Heart right ventricle (tissue), 16 donors: ENCODE data around the gene PSMD3. TPM values are rescaled to one million over a fixed set of nuclear protein-coding genes. Genes with fewer than 3 reads are reported as not detected.
"Not testable (repeated sequence)": the region's sequence is repeated elsewhere in the genome, so short reads cannot be mapped to it uniquely, and the experiment has no call there.

ENCODE experiments used
- ATAC-seq, 8 donors: fragments of 200-7000 bp; cut with Tn5 transposase; one replicate each; pipeline ENCODE4 v1.9.1; 2020; ENCODE audit warnings: mild to moderate bottlenecking in 8 of 8, moderate library complexity in 8 of 8, moderate number of reproducible peaks in 1 of 8
- DNase-seq, 2 donors: peaks; one replicate each; pipeline ENCODE4 v3.0.0-alpha.2; 2020
- H3K27ac ChIP-seq, 10 donors: fragments of 200-600 bp; sonication (generic) in 2 of 10; one replicate each; pipeline versions ENCODE4 v1.5.0 to v1.8.0; 2020 to 2022; ENCODE audit warnings: mild to moderate bottlenecking in 3 of 10
- H3K27me3 ChIP-seq, 7 donors: fragments of 200-600 bp; one replicate each; pipeline ENCODE4 v1.8.0; 2021 to 2022; ENCODE audit warnings: mild to moderate bottlenecking in 2 of 7
- H3K36me3 ChIP-seq, 9 donors: fragments of 200-600 bp; sonication (generic) in 1 of 9; one replicate each; pipeline versions ENCODE4 v1.5.0 to v1.8.0; 2020 to 2022; ENCODE audit warnings: mild to moderate bottlenecking in 2 of 9
- H3K4me1 ChIP-seq, 9 donors: fragments of 200-600 bp; sonication (generic) in 1 of 9; one replicate each; pipeline versions ENCODE4 v1.5.0 to v1.8.0; 2020 to 2022; ENCODE audit warnings: mild to moderate bottlenecking in 4 of 9
- H3K4me3 ChIP-seq, 10 donors: fragments of 200-600 bp; sonication (generic) in 2 of 10; one replicate each; pipeline versions ENCODE4 v1.5.0 to v1.8.0; 2020 to 2022; ENCODE audit warnings: mild to moderate bottlenecking in 7 of 10, moderate library complexity in 2 of 10
- H3K9me3 ChIP-seq, 11 donors: fragments of 200-600 bp in 10 of 11; sonication (generic) in 2 of 11; one replicate each; pipeline versions ENCODE4 v1.5.0 to v1.8.0; 2013 to 2022; ENCODE audit warnings: mild to moderate bottlenecking in 2 of 11, control low read depth in 1 of 11, moderate library complexity in 1 of 11
- WGBS, 2 donors: extraction: QIAGEN DNeasy Blood & Tissue Kit; methylation state at CpG; one replicate each; pipeline ENCODE4 v1.1.7; 2013; ENCODE audit warnings: inconsistent platforms in 1 of 2; 5-methylcytosine and 5-hydroxymethylcytosine counted together
- intact Hi-C, 10 donors: fragments of 100-400 bp; cut with DNase I; formaldehyde crosslinking; loops; one replicate each; pipeline versions ENCODE4 v1.11.1 to v1.14.2; 2022
- polyA plus RNA-seq, 2 donors: library from polyadenylated mRNA; stranded (reverse); fragments of 200-250 nt; gene quantifications; one replicate each; pipeline ENCODE4 v1.2.3, GENCODE V29; 2013
- total RNA-seq, 10 donors: library from RNA; stranded (reverse); fragmentation: NEBNext Ultra II Directional in 3 of 10; extraction: Animal tissue kit (Norgen Biotek cat#: 25700) in 3 of 10; gene quantifications; one replicate each; pipeline versions ENCODE4 v1.2.1 to v1.2.4, GENCODE V29; 2021 to 2023
- TF ChIP-seq, protein P1 (sequence below), 9 donors: fragments of 200-600 bp; sonication (generic) in 2 of 9; IDR thresholded peaks; one replicate each; pipeline versions ENCODE4 v1.5.0 to v1.8.0; 2021 to 2022; ENCODE audit warnings: antibody characterized with exemption in 9 of 9, mild to moderate bottlenecking in 5 of 9, moderate library complexity in 1 of 9
- donor health status: Arrhythmogenic right ventricular cardiomyopathy.
- donor health status: ischemic (EF 13 %, LVEDD 7.1; RV severe dilation, severe dysfunction).
- donor health status: healthy with polysubstance abuse.
- donor health status: DM: no; HTN: yes; CAD: no.
- donor health status: DM: no; HTN: no; CAD: no.
- donor health status: ischemic (EF 25% LVEDD 6.9; RV normal size, moderate dysfunction).
- donor health status: ischemic (EF 25% LVEDD 5.7; RV mildly dilated, moderate dysfunction).
- donor health status: healthy.
- donor health status: DM: yes; HTN: yes; CAD: no.
- donor health status: Ischemic cardiomyopathy.
- donor health status: ischemic (EF 35%, LVEDD 5.7; RV mildly dilated, moderate dysfunction).
- donor health status: nonischemic (EF 11% LVEDD 7.7; RV severe dilation, severe dysfunction).
- donor health status: DM: yes; HTN: yes; CAD: no.
- donor health status: PGD.
- donor health status: ischemic (EF 29% LVEDD 5.4; RV normal size, mild dysfunction).
- donor health status: nonischemic (EF 23%, LVEDD 6.1; RV moderate dilation, normal function).

PSMD3 gene
- total and polyA plus RNA-seq, 12 donors = 46.7 to 113 (median 81.8) TPM

DNA sequence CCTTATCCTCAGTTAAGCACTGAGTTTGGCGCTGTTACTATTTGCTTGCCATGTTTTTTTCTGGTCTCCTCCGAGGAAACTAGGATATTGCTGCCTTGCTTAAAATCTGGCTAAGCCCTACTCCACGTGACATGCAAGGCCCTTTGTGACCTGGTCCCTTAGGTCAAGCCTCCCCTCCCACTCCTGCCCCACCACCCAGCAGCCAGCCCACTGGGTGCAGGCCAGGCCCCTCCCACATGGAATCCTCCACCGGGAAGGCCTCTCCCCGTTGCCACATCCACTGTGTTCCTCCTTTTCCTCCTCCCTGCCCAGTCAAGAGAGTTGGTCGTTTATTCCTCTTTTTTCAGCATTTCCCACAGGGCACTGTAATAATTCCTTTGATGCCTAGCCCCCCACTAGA lies 16.2 kb downstream of the PSMD3 start:
- 39 to 55% methylated on average over 6 of the region's 6 CpGs for WGBS, 2 donors
- H3K4me1 ChIP-seq = peaks cover 0 to 10% (median 0%) of the 10 kb centered on the region in 9 donors
- no peak overlapping the region for H3K4me3 ChIP-seq
- ATAC-seq (peak in 6 of 8 donors; percentile 20 to 79 (median 46)), DNase-seq (peak in 1 of 2 donors; percentile 68)
- intact Hi-C loops = no loop called here
- peaks cover 7 to 71% (median 48%) of the 10 kb centered on the region in 9 donors for H3K36me3 ChIP-seq
- no peaks in the 10 kb centered on the region for H3K27me3 ChIP-seq
- H3K27ac ChIP-seq = no peak overlapping the region
- no peaks in the 10 kb centered on the region for H3K9me3 ChIP-seq
- TF ChIP-seq, protein P1, sequence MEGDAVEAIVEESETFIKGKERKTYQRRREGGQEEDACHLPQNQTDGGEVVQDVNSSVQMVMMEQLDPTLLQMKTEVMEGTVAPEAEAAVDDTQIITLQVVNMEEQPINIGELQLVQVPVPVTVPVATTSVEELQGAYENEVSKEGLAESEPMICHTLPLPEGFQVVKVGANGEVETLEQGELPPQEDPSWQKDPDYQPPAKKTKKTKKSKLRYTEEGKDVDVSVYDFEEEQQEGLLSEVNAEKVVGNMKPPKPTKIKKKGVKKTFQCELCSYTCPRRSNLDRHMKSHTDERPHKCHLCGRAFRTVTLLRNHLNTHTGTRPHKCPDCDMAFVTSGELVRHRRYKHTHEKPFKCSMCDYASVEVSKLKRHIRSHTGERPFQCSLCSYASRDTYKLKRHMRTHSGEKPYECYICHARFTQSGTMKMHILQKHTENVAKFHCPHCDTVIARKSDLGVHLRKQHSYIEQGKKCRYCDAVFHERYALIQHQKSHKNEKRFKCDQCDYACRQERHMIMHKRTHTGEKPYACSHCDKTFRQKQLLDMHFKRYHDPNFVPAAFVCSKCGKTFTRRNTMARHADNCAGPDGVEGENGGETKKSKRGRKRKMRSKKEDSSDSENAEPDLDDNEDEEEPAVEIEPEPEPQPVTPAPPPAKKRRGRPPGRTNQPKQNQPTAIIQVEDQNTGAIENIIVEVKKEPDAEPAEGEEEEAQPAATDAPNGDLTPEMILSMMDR (IDR thresholded peaks at IDR 0.05) = no peak

GRCh38 chr17:39997543-39997942 lies 16.9 kb downstream of the PSMD3 start:
- Histone ChIP-seq H3K27me3 (no peaks in the 10 kb centered on the region), H3K9me3 (no peaks in the 10 kb centered on the region), H3K27ac (no peak overlapping the region), H3K4me1 (peaks cover 0 to 10% (median 0%) of the 10 kb centered on the region in 9 donors), H3K36me3 (peaks cover 7 to 63% (median 41%) of the 10 kb centered on the region in 9 donors), H3K4me3 (no peak overlapping the region)
- ATAC-seq (peak in 4 of 8 donors; percentile 16 to 40 (median 30)), DNase-seq (no peak)
- intact Hi-C loops = no loop called here
- TF ChIP-seq, protein P1 (IDR thresholded peaks at IDR 0.05) = no peak
- WGBS, 2 donors = 74 to 76% methylated on average over 4 of the region's 4 CpGs

- DNase-seq (no peak), ATAC-seq (no peak)
- 85 to 89% methylated on average over 4 of the region's 4 CpGs for WGBS, 2 donors
- Histone ChIP-seq H3K4me1 (peaks cover 0 to 10% (median 0%) of the 10 kb centered on the region in 9 donors), H3K9me3 (no peaks in the 10 kb centered on the region), H3K27me3 (no peaks in the 10 kb centered on the region), H3K27ac (no peak overlapping the region), H3K4me3 (no peak overlapping the region), H3K36me3 (peaks cover 6 to 48% (median 31%) of the 10 kb centered on the region in 9 donors)
- intact Hi-C loops = no loop called here
- TF ChIP-seq, protein P1 (IDR thresholded peaks at IDR 0.05) = no peak
Measured at GRCh38 chr17:39999067-39999466, 18.5 kb downstream of the PSMD3 start.

DNA sequence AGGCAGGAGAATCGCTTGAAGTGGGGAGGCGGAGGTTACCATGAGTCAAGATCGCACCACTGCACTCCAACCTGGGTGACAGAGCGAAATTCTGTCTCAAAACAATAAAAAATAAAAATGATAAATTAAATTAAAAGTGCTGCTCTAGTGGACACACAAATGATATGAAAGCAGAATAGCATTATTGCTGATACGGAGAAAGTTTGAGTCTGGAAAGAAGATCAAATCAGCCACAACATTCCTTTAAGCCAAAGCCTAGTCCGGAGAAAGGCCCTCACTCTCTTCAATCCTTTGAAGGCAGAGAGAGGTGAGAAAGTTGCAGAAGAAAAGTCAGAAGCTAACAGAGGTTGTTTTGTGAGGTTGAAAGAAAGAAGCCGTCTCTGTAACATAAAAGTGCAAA lies 19.6 kb downstream of the PSMD3 start:
- ATAC-seq (no peak), DNase-seq (no peak)
- H3K27me3 ChIP-seq = no peaks in the 10 kb centered on the region
- TF ChIP-seq, protein P1 (IDR thresholded peaks at IDR 0.05) = no peak
- H3K9me3 ChIP-seq = no peaks in the 10 kb centered on the region
- peaks cover 0 to 37% (median 28%) of the 10 kb centered on the region in 9 donors for H3K36me3 ChIP-seq
- no peak overlapping the region for H3K4me3 ChIP-seq
- intact Hi-C loops = loop anchor here in 1 of 10 donors (10.0 kb wide), 1 partner anchor 265 kb away; no protein-coding TSS in a partner anchor
- no peak overlapping the region for H3K27ac ChIP-seq
- WGBS, 2 donors = 93% methylated on average over 7 of the region's 7 CpGs
- H3K4me1 ChIP-seq = peaks cover 0 to 10% (median 0%) of the 10 kb centered on the region in 9 donors

- not testable (repeated sequence) for H3K27me3 ChIP-seq, DNase-seq, H3K27ac ChIP-seq, H3K4me3 ChIP-seq, H3K4me1 ChIP-seq, H3K9me3 ChIP-seq, ATAC-seq
- peaks cover 0 to 25% (median 16%) of the 10 kb centered on the region in 9 donors for H3K36me3 ChIP-seq
- 83 to 97% methylated on average over 8 of the region's 8 CpGs for WGBS, 2 donors
- intact Hi-C loops = loop anchor here in 1 of 10 donors (10.0 kb wide), 1 partner anchor 263 kb away; no protein-coding TSS in a partner anchor
Measured at GRCh38 chr17:40001335-40001734, 20.7 kb downstream of the PSMD3 start.
